Liver (tissue), 3 donors: Measurements from ENCODE around the gene CELF4.

Experiments
- FOXA1 ChIP-seq: IDR thresholded peaks from 2 replicates; pipeline ENCODE4 v1.6.1; 2016; ENCODE audit warnings: antibody characterized with exemption
- GABPA ChIP-seq, 2 donors: IDR thresholded peaks in 1 of 2; conservative IDR thresholded peaks in 1 of 2; 2 replicates each; pipeline ENCODE4 v1.6.1; 2016; ENCODE audit warnings: antibody characterized with exemption in 2 of 2, mild to moderate bottlenecking in 1 of 2, moderate library complexity in 1 of 2
- HNF4G ChIP-seq: IDR thresholded peaks from 2 replicates; pipeline ENCODE4 v1.6.1; 2016; ENCODE audit warnings: antibody characterized with exemption
- JUND ChIP-seq, 2 donors: IDR thresholded peaks; 2 replicates each; pipeline ENCODE4 v1.6.1; 2016; ENCODE audit warnings: antibody characterized with exemption in 2 of 2
- TF ChIP-seq, protein P1 (sequence below): IDR thresholded peaks from 2 replicates; pipeline ENCODE4 v1.6.1; 2016; ENCODE audit warnings: antibody characterized with exemption
- TF ChIP-seq, protein P2 (sequence below): fragments of 150-350 bp; IDR thresholded peaks from 2 replicates; pipeline ENCODE4 v1.5.1; 2017; ENCODE audit warnings: improper control_type of control experiment, low read depth, low read length; ENCODE audit not compliant: missing input control
- donor health status: healthy.
- donor health status: healthy.

DNA sequence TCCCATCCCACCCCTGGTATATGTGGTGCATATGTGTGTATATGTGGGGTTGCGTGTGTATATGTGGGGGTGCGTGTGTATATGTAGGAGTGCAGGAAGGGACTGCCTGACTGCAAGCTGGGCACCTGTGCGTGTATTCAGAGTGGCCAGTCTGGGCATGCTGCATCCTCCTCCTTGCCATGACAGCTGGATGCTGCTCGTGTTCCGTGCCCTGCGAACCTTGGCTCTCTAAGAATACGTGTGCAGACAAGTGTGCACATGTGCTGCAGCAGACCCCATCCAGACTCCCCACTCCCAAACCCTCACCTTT, 222.1 kb downstream of the CELF4 start:
- TF ChIP-seq GABPA (IDR thresholded peaks at IDR 0.05 in 1 of 2, conservative IDR thresholded peaks at IDR 0.05 in 1 of 2) (no peak), FOXA1 (no peak), HNF4G (no peak), JUND (IDR thresholded peaks at IDR 0.05) (no peak)
- TF ChIP-seq, protein P1, sequence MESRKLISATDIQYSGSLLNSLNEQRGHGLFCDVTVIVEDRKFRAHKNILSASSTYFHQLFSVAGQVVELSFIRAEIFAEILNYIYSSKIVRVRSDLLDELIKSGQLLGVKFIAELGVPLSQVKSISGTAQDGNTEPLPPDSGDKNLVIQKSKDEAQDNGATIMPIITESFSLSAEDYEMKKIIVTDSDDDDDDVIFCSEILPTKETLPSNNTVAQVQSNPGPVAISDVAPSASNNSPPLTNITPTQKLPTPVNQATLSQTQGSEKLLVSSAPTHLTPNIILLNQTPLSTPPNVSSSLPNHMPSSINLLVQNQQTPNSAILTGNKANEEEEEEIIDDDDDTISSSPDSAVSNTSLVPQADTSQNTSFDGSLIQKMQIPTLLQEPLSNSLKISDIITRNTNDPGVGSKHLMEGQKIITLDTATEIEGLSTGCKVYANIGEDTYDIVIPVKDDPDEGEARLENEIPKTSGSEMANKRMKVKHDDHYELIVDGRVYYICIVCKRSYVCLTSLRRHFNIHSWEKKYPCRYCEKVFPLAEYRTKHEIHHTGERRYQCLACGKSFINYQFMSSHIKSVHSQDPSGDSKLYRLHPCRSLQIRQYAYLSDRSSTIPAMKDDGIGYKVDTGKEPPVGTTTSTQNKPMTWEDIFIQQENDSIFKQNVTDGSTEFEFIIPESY, result no peak
- TF ChIP-seq, protein P2, sequence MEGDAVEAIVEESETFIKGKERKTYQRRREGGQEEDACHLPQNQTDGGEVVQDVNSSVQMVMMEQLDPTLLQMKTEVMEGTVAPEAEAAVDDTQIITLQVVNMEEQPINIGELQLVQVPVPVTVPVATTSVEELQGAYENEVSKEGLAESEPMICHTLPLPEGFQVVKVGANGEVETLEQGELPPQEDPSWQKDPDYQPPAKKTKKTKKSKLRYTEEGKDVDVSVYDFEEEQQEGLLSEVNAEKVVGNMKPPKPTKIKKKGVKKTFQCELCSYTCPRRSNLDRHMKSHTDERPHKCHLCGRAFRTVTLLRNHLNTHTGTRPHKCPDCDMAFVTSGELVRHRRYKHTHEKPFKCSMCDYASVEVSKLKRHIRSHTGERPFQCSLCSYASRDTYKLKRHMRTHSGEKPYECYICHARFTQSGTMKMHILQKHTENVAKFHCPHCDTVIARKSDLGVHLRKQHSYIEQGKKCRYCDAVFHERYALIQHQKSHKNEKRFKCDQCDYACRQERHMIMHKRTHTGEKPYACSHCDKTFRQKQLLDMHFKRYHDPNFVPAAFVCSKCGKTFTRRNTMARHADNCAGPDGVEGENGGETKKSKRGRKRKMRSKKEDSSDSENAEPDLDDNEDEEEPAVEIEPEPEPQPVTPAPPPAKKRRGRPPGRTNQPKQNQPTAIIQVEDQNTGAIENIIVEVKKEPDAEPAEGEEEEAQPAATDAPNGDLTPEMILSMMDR, result no peak
